SIG-M5 treated with dmso at 0.1 percent for 504 hours (cell line): ENCODE data around the gene PRDM16.

Experiments used
- DNase-seq: peaks from one replicate; lab custom pipeline; 2025; ENCODE audit not compliant: unreplicated experiment; lab: John Stamatoyannopoulos, UW

The PRDM16 gene

GRCh38 chr1:3420218-3420951 is 351.4 kb downstream of the PRDM16 start:
- no peak for DNase-seq

DNA sequence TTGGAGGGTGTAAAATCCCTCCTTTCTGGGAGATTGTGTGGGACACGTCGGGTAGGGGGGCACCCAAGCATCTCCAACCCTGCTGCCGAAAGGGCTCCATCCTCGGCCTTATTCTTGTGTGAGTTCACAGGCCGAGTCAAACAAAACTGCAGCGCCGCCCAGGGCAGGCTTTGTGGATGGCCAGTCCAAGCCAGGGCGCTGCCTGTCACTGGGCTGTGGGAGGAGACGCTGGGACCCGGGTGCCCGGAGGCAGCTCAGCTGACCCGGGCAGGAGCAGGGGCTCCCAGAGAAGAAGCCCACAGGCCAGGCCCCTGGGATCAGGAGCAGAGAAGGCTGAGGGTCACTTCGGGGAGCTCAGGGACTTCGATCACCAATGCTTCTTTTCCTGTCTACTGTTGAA is 353.6 kb downstream of the PRDM16 start:
- DNase-seq: no peak

DNA sequence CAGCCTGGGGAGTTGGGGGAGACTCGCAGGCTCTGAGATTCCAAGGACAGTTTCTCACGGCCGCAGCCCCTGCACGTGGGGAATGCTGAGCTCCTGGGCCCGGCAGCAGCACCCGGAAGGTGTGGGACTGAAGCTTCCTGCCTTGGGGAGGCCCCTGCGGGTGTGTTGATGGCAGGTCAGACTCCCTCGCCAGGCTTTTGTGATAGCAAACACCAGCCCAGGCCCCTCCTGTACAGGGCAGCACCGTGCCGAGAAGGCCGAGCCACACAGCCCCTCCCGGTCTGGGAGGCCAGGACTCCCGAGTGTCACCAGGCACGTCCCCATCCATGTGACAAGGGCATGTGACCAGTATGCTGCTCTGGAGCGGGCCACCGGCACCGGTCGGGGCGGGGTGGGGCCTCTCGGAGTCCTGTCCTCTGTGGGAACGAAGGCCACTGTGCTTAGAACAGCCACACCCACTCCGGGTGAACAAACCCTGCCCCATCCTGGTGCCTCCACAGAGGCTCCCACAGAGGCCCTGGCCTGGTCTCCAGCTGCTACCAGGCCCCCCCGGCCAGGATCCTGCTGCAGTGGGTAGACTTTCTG is 354.3 kb downstream of the PRDM16 start:
- no peak for DNase-seq

- no peak for DNase-seq
These were observed 355.1 kb downstream of the PRDM16 start for GRCh38 chr1:3423896-3424611.

- DNase-seq: no peak
These were observed 356.6 kb downstream of the PRDM16 start for GRCh38 chr1:3425486-3426215.

DNA sequence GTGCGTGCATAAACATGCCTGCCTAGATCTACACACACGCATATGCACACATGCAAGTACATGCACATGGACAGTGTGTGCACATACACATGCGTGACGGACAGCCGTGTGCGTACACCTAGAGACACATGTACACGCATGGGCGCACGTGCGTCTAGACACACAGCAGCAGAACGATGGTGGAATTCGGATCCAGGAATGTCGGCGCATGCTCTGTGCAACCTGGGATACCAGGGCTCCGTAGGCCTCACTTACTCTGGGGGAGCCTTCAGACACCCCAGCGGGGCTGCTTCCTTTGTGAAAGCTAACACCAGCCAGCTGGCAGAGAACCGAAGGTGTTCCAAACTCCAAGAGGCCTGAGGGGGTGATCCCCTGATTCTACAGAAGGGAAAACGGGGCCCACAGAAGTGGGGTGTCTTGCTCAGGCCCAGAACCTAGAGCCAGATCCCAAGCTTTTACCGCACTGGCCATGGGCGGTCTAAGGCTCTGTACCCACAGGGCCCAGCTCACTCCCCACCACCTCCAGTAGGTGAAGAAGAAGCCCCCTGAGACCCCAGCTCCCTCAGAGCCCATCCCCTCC is 358.0 kb downstream of the PRDM16 start:
- no peak for DNase-seq

DNA sequence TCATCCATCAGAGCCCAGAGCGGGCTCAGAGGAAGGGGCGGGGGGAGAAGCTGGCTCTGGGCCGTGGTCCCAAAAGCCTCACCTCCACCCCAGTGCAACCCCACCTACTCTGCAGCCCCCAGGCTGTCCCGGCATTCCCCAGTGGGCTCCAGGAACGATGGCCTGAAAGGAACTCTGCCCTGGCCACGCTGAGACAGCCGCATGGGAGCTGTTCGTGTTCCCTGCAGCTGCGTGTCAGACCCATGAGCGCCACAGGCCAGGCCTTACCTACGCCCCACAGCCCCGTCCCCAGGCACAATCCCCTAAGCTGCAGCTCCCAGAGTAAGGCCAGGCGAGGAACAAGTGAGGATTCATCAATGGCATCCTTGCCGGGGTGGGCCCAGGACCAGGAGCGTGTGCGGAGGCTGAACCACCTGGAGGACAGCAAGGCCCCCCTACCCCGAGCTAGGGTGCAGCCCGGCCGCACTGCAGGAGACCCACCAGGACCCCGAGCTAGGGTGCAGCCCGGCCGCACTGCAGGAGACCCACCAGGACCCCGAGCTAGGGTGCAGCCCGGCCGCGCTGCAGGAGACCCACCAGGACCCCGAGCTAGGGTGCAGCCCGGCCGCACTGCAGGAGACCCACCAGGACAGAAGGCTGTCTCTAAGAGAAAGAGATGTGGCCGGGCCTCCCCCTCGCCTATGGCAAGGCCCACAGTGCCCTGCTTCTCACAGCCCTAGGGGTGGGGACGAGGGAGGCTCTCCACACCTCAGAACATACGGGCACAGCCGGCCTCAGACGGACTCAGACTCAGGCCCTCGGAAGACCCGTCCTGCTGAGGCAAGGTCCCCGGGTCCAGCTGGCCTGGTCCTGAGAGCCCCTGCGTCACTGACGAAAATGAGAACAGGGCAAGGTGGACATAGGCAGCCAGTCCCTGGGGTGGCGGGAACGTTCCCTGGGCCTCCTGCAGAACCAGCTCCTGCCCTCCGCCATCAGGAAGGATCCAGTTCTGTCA is 359.0 kb downstream of the PRDM16 start:
- DNase-seq: no peak

- DNase-seq: no peak
These were observed 359.9 kb downstream of the PRDM16 start for GRCh38 chr1:3428899-3429298.

- DNase-seq: no peak
These were observed 360.3 kb downstream of the PRDM16 start for GRCh38 chr1:3429320-3429719.

DNA sequence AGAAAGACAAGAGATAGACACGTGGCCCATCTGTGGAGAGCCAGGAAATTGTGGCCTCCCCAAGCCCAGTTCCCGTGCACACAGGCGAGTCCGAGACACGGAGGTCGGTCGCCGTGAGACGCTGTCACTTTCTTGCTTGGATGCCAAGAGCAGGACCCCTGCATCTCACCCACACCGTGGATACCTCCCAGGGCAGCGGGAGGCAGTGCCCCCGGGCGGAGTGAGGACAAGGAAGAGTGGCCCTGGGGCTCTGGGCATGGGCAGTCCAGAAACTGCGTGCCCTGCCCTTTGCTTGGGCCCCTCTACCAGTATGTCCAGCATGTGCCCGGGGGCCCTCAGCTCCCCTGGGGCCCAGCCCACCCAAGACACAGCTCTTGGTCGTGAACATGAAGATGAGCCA is 360.8 kb downstream of the PRDM16 start:
- DNase-seq: no peak

- DNase-seq: no peak
These were observed 361.4 kb downstream of the PRDM16 start for GRCh38 chr1:3430406-3430805.

- no peak for DNase-seq
These were observed 361.8 kb downstream of the PRDM16 start for GRCh38 chr1:3430820-3431219.

DNA sequence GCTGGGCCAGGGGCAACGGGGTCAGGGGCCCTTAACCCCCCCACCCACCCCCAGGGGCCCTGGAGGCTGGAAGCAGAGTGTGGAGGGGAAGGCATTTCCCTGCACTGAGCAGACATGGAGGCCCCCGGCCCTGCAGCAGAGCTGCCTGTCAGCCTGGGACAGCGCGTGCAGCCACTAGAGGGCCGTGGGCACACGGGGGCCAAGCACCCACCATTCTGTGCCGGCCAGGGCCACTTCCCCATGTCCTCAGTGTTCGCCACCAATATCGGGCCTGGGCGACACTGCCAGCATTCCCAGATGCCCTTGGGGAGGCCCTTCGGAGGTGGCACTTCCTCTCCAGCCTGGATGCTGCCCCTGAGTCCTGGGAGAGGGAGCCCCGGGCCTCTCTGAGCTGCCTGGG is 362.3 kb downstream of the PRDM16 start:
- DNase-seq: no peak

DNA sequence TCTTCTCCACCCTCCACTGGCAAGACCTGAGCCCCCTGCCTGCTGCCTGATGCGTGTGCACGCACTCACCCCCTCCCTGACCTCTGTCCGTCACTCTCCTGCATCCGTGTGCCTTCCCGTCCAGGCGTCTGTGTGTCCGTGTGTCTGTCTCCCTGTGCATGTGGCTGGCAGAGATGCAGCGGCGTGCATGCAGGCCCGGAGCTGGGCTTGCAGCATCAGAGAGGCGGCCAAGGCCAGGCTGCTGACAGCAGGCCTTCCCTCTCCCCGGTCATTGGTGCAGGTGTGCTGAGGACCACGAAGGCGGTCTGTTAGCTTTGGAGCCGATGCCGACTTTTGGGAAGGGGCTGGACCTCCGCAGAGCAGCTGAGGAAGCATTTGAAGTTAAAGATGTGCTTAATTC is 362.7 kb downstream of the PRDM16 start:
- no peak for DNase-seq

- DNase-seq: no peak
These were observed 363.3 kb downstream of the PRDM16 start for GRCh38 chr1:3432306-3432705.

DNA sequence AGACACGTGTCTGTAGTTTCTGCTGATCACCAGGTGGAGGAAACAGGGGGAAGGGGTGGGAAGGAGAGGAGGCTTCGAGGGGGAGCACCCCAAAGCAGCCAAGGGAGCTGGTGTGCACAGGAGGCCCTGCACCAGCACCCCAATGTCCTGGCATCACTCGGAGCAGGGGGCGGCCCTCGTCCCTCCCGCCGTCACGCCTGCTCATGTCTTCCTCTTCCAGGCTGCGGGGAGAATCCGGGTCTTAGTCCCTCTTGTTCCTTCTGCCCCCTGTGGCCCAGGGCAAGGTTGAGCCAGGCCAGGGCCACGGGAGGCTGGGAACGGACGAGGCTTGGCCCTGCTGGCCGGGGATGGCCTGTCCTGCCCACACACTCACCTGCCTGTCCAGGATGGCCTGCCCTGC is 364.1 kb downstream of the PRDM16 start:
- DNase-seq: no peak

GRCh38 chr1:3433596-3434320 is 364.8 kb downstream of the PRDM16 start:
- DNase-seq: no peak

GRCh38 chr1:3434406-3435110 is 365.6 kb downstream of the PRDM16 start:
- no peak for DNase-seq

GRCh38 chr1:3435666-3436065 is 366.7 kb downstream of the PRDM16 start:
- DNase-seq: no peak
